ENCODE results near the gene MACROD2. TPM values are rescaled to one million over a fixed set of nuclear protein-coding genes. Genes with fewer than 3 reads are reported as not detected.

The MACROD2 gene
- total RNA-seq, 1 experiment from 2014 or later, result 3.7 TPM

DNA sequence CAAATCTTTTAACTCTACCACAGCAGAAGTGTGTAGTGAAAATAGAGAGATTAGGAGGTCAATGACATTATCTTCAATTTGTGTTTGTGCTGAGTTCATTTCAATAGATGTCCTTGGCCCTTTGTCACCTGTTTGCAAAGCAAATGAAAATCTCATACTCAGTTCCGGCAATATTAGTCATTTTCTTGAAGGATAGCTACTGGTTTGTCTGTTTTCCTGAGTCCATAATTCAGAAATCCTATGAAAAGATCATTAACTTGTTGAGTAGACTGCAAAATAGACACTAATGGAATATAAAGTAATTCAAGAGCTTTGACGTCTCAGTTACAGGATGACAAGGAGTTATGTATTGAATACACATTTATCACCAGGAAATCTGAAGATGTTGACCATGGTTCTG, 1163.2 kb downstream of the MACROD2 start (continued):
- TF ChIP-seq ELF1 (IDR thresholded peaks at IDR 0.05; ENCODE audit: borderline replicate concordance, low read depth), result no peak
- TF ChIP-seq ZFX (IDR thresholded peaks at IDR 0.05), result no peak

DNA sequence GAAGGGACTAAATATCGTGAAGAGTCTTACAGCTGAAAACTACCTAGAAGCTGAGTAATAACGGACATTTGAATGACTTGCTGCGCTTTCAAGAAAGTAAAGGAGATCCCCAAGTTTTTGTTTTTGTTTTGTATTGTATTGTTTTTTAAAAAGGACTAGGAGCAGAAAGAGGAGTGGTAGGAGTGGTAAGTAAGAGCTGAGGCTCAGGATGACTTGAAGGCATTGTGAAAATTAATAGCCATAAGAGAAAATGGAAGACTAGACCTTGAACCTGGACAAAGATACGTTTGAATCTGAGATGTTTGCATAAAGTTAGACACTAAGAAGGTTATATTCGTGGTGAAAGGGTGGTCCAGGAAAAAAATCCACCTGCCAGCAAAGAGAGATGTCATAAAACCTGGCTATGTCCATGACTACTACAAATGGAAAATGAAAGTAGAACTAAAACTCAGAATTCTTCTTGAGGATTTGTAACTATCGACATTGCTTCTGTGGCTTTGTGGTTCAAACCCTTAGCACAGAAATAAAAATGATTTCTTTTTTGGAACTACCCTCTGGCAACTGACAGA, 1166.8 kb downstream of the MACROD2 start:
- TF ChIP-seq SIN3A (IDR thresholded peaks at IDR 0.05; ENCODE audit: low read depth), result no peak
- no peak for TF ChIP-seq YY1 (IDR thresholded peaks at IDR 0.05; ENCODE audit: extremely low read depth, insufficient replicate concordance, low read depth, low read length)
- TF ChIP-seq FOSL1 (IDR thresholded peaks at IDR 0.05; ENCODE audit: low read depth), result no peak
- TF ChIP-seq, protein P1, sequence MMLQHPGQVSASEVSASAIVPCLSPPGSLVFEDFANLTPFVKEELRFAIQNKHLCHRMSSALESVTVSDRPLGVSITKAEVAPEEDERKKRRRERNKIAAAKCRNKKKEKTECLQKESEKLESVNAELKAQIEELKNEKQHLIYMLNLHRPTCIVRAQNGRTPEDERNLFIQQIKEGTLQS (IDR thresholded peaks at IDR 0.05), result no peak
- TF ChIP-seq, protein P2, sequence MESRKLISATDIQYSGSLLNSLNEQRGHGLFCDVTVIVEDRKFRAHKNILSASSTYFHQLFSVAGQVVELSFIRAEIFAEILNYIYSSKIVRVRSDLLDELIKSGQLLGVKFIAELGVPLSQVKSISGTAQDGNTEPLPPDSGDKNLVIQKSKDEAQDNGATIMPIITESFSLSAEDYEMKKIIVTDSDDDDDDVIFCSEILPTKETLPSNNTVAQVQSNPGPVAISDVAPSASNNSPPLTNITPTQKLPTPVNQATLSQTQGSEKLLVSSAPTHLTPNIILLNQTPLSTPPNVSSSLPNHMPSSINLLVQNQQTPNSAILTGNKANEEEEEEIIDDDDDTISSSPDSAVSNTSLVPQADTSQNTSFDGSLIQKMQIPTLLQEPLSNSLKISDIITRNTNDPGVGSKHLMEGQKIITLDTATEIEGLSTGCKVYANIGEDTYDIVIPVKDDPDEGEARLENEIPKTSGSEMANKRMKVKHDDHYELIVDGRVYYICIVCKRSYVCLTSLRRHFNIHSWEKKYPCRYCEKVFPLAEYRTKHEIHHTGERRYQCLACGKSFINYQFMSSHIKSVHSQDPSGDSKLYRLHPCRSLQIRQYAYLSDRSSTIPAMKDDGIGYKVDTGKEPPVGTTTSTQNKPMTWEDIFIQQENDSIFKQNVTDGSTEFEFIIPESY (IDR thresholded peaks at IDR 0.05; ENCODE audit: extremely low read depth, insufficient replicate concordance, low read length), result no peak
- no peak for TF ChIP-seq POLR2A (IDR thresholded peaks at IDR 0.05; ENCODE audit: borderline replicate concordance, extremely low read depth, insufficient read depth, insufficient read length)
- no peak for TF ChIP-seq JUND (IDR thresholded peaks at IDR 0.05)
- TF ChIP-seq EZH2 (IDR thresholded peaks at IDR 0.05), result no peak
- no peak for TF ChIP-seq ELF1 (IDR thresholded peaks at IDR 0.05; ENCODE audit: borderline replicate concordance, low read depth)
- RAD21 ChIA-PET (ENCODE audit: low non-redundant PET in 1 of 2, low total read pairs in 2 of 2, uncharacterized antibody in 2 of 2, unreplicated experiment in 2 of 2), result no interaction called here
- no peaks in the 10 kb centered on the region for H3K79me2 ChIP-seq (ENCODE audit: insufficient read depth, low read length)

More for the DNA sequence above, 1166.8 kb downstream of the MACROD2 start:
- ChIA-PET POLR2A (no interaction called here), CTCF (no interaction called here)
- Histone ChIP-seq H3K27ac (ENCODE audit: low read depth, low read length) (no peak overlapping the region), H3K9ac (ENCODE audit: low read length) (no peak overlapping the region), H3K4me2 (ENCODE audit: low read length) (no peak overlapping the region), H3K9me2 (ENCODE audit: insufficient read depth) (no peaks in the 10 kb centered on the region), H2AFZ (ENCODE audit: low read depth, low read length, poor library complexity, severe bottlenecking) (no peak overlapping the region), H3K27me3 (ENCODE audit: insufficient read depth, low read length) (no peaks in the 10 kb centered on the region), H3K36me3 (ENCODE audit: control insufficient read depth in 1 of 2, insufficient read depth in 2 of 2, low read length in 2 of 2) (no peaks in the 10 kb centered on the region), H3K4me3 (replicated peaks in 1 of 2; ENCODE audit: low read depth in 1 of 2, low read length in 2 of 2) (no peak overlapping the region), H4K20me1 (ENCODE audit: insufficient read depth) (no peaks in the 10 kb centered on the region), H3K4me1 (ENCODE audit: control insufficient read depth in 1 of 2, insufficient read depth in 2 of 2, low read length in 2 of 2) (no peaks in the 10 kb centered on the region), H3K9me3 (ENCODE audit: control insufficient read depth in 1 of 2, insufficient read depth in 1 of 2, low read depth in 1 of 2, low read length in 2 of 2) (0 out of 4 replicates have a peak, but pooled peaks cover 0 to 3% of the 10 kb centered on the region in 2 experiments)
- no peak for DNase-seq (ENCODE audit: low read depth, low spot score)
- intact Hi-C loops (cut with micrococcal nuclease), result no loop called here
- no TSS peak for BruUV-seq (replicated peaks)
- ATAC-seq, result no peak

Measured in HCT116 (cell line).